ENCODE measurements around the gene WIZ. TPM values are rescaled to one million over a fixed set of nuclear protein-coding genes. Genes with fewer than 3 reads are reported as not detected.

WIZ gene
- total and polyA plus RNA-seq, 10 of the 15 experiments (the other 5 are each of a cell fraction or from before 2014, with no cell fraction given) = 0.10 to 26.7 (median 2.7) TPM

DNA sequence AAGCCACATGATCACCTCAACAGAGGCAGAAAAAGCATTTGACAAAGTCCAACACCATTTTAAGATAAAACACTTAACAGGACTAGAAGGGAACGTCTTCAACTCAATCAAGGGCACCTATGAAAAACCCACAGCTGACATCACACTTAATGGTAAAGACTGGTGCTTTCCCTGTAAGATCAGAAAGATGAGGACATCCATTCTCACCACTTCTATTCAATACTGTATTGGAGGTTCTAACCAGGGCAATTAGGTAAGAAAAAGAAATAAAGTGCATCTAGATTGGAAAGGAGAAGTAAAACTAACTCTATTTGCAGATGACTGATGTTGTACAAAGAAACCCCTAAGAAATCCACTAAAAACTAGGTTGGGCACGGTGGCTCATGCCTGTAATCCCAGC is 58.9 kb downstream of the WIZ start (continued):
- TF ChIP-seq NFIC (IDR thresholded peaks at IDR 0.05; ENCODE audit: low read depth, low read length) (peak; percentile 33; the same call in 1 of the 2 replicates), TARDBP (IDR thresholded peaks at IDR 0.05; ENCODE audit: borderline replicate concordance) (no peak), ESRRA (IDR thresholded peaks at IDR 0.05; ENCODE audit: low read length) (no peak), SUZ12 (IDR thresholded peaks at IDR 0.05; ENCODE audit: unreplicated experiment) (no peak), ZNF384 (IDR thresholded peaks at IDR 0.05; ENCODE audit: borderline replicate concordance, low read depth, low read length) (no peak), CBX3 (IDR thresholded peaks at IDR 0.05; ENCODE audit: borderline replicate concordance, low read depth) (no peak), RUNX3 (IDR thresholded peaks at IDR 0.05; ENCODE audit: low read length) (peak; percentile 61; the same call in 1 of the 2 replicates), KLF5 (IDR thresholded peaks at IDR 0.05; ENCODE audit: partially characterized antibody) (no peak)
- TF ChIP-seq, protein P1, sequence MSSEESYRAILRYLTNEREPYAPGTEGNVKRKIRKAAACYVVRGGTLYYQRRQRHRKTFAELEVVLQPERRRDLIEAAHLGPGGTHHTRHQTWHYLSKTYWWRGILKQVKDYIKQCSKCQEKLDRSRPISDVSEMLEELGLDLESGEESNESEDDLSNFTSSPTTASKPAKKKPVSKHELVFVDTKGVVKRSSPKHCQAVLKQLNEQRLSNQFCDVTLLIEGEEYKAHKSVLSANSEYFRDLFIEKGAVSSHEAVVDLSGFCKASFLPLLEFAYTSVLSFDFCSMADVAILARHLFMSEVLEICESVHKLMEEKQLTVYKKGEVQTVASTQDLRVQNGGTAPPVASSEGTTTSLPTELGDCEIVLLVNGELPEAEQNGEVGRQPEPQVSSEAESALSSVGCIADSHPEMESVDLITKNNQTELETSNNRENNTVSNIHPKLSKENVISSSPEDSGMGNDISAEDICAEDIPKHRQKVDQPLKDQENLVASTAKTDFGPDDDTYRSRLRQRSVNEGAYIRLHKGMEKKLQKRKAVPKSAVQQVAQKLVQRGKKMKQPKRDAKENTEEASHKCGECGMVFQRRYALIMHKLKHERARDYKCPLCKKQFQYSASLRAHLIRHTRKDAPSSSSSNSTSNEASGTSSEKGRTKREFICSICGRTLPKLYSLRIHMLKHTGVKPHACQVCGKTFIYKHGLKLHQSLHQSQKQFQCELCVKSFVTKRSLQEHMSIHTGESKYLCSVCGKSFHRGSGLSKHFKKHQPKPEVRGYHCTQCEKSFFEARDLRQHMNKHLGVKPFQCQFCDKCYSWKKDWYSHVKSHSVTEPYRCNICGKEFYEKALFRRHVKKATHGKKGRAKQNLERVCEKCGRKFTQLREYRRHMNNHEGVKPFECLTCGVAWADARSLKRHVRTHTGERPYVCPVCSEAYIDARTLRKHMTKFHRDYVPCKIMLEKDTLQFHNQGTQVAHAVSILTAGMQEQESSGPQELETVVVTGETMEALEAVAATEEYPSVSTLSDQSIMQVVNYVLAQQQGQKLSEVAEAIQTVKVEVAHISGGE (CRISPR knock-in tag; IDR thresholded peaks at IDR 0.05) = no peak

DNA sequence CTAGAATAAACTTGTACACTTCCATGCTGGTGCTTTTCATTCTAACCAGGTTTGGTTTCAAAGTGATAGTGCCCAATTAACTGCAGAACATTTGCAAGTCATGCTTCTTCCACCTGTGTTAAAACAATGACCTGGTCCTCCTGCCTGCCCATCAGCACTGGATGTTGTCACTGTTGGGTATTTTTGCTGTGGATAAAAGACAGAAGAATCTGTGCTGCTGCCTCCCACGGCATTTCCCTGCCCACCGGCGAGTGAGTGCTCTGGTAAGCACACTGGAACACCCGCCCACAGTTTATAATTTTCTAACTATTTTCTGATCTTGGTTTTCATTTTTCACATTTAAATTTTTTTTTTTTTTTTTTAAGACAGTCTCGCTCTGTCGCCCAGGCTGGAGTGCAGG is 67.9 kb downstream of the WIZ start:
- FAIRE-seq = no peak
- no peaks in the 10 kb centered on the region for H4K20me1 ChIP-seq (ENCODE audit: control insufficient read depth, insufficient read depth)
- POLR2A ChIA-PET = no interaction called here
- no peaks in the 10 kb centered on the region for H3K27me3 ChIP-seq (replicated peaks in 1 of 2; ENCODE audit: control insufficient read depth in 2 of 2, insufficient read depth in 2 of 2, low read length in 1 of 2)
- H3K4me2 ChIP-seq (ENCODE audit: control insufficient read depth, insufficient read depth) = no peak overlapping the region; the same call in 1 of the 2 replicates
- no peak overlapping the region for H3K4me3 ChIP-seq
- H3K36me3 ChIP-seq (ENCODE audit: control insufficient read depth in 2 of 2, insufficient read depth in 2 of 2, low read length in 1 of 2) = peaks cover 0 to 6% of the 10 kb centered on the region in 2 experiments; a peak in 3 of 4 replicates
- no peaks in the 10 kb centered on the region for H3K9me3 ChIP-seq (replicated peaks; ENCODE audit: control insufficient read depth, insufficient read depth, low read length)
- peaks cover 29% of the 10 kb centered on the region for H3K79me2 ChIP-seq (ENCODE audit: control insufficient read depth, insufficient read depth, low read length)
- intact Hi-C loops (cut with micrococcal nuclease; ENCODE audit: unreplicated experiment) (no loop called here), in situ Hi-C loops (cut with MboI) (no loop called here)
- RAD21 ChIA-PET (ENCODE audit: unreplicated experiment) = interaction anchor here (0.7 to 1.0 kb wide), 2 partner anchors 174 to 221 kb away, joined by 3 to 4 read pairs; no protein-coding TSS in a partner anchor
- DNase-seq (ENCODE audit: low read depth, low spot score) = no peak
- SMC1A ChIA-PET (ENCODE audit: uncharacterized antibody, unreplicated experiment) = no interaction called here
- BruUV-seq (replicated peaks) = no TSS peak
- CTCF ChIA-PET = no interaction called here
- H3K4me1 ChIP-seq (ENCODE audit: control insufficient read depth, insufficient read depth, low read length) = peaks cover 21% of the 10 kb centered on the region
- WGBS (ENCODE audit: insufficient coverage, insufficient replicate concordance, low lambda C conversion rate, missing lambda C conversion rate) = 40% methylated on average over 4 of the region's 6 CpGs
- ATAC-seq = no peak
- peak overlapping the region; percentile 11; the same call in 1 of the 2 replicates for H3K9ac ChIP-seq (ENCODE audit: control insufficient read depth, insufficient read depth, low read length)
- H3K27ac ChIP-seq (ENCODE audit: control insufficient read depth, insufficient read depth) = no peak overlapping the region; the same call in 1 of the 2 replicates
- no peak overlapping the region for H2AFZ ChIP-seq (ENCODE audit: control insufficient read depth, low read depth, low read length)
- TF ChIP-seq CREB1 (IDR thresholded peaks at IDR 0.05; ENCODE audit: low read depth) (no peak), SREBF2 (IDR thresholded peaks at IDR 0.05; ENCODE audit: low read length) (no peak), PAX5 (IDR thresholded peaks at IDR 0.05; ENCODE audit: borderline replicate concordance, low read depth, low read length) (no peak), EGR1 (IDR thresholded peaks at IDR 0.05; ENCODE audit: borderline replicate concordance in 1 of 2, low read depth in 2 of 2, low read length in 2 of 2) (no peak), EED (IDR thresholded peaks at IDR 0.05; ENCODE audit: low read depth) (no peak), TCF7 (IDR thresholded peaks at IDR 0.05; ENCODE audit: borderline replicate concordance) (no peak), CBFB (IDR thresholded peaks at IDR 0.05; ENCODE audit: low read depth) (no peak), SIN3A (IDR thresholded peaks at IDR 0.05; ENCODE audit: low read depth, low read length) (no peak), RUNX3 (IDR thresholded peaks at IDR 0.05; ENCODE audit: low read length) (no peak), DPF2 (IDR thresholded peaks at IDR 0.05) (no peak), ATF7 (IDR thresholded peaks at IDR 0.05; ENCODE audit: low read depth) (no peak), ASH2L (IDR thresholded peaks at IDR 0.05; ENCODE audit: borderline replicate concordance, low read depth) (no peak), CHD4 (IDR thresholded peaks at IDR 0.05) (no peak), SMAD5 (IDR thresholded peaks at IDR 0.05; ENCODE audit: low read depth) (no peak)
- TF ChIP-seq, protein P2, sequence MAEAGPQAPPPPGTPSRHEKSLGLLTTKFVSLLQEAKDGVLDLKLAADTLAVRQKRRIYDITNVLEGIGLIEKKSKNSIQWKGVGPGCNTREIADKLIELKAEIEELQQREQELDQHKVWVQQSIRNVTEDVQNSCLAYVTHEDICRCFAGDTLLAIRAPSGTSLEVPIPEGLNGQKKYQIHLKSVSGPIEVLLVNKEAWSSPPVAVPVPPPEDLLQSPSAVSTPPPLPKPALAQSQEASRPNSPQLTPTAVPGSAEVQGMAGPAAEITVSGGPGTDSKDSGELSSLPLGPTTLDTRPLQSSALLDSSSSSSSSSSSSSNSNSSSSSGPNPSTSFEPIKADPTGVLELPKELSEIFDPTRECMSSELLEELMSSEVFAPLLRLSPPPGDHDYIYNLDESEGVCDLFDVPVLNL (IDR thresholded peaks at IDR 0.05; ENCODE audit: low read depth, low read length) = no peak
